ENCODE data around the gene ACTC1.

GRCh38 chr15:34768530-34768929, 26.8 kb downstream of the ACTC1 start:
- TF ChIP-seq CTCF (conservative IDR thresholded peaks at IDR 0.05): no peak
- no peak for TF ChIP-seq EZH2 (IDR thresholded peaks at IDR 0.05; ENCODE audit: low read depth)

Measured in PC-9 (cell line).